ENCODE measurements around the gene ELFN1. TPM values are rescaled to one million over a fixed set of nuclear protein-coding genes. Genes with fewer than 3 reads are reported as not detected.

ELFN1 gene
- total and polyA plus RNA-seq, 8 donors = 0.20 to 0.94 (median 0.73) TPM

DNA sequence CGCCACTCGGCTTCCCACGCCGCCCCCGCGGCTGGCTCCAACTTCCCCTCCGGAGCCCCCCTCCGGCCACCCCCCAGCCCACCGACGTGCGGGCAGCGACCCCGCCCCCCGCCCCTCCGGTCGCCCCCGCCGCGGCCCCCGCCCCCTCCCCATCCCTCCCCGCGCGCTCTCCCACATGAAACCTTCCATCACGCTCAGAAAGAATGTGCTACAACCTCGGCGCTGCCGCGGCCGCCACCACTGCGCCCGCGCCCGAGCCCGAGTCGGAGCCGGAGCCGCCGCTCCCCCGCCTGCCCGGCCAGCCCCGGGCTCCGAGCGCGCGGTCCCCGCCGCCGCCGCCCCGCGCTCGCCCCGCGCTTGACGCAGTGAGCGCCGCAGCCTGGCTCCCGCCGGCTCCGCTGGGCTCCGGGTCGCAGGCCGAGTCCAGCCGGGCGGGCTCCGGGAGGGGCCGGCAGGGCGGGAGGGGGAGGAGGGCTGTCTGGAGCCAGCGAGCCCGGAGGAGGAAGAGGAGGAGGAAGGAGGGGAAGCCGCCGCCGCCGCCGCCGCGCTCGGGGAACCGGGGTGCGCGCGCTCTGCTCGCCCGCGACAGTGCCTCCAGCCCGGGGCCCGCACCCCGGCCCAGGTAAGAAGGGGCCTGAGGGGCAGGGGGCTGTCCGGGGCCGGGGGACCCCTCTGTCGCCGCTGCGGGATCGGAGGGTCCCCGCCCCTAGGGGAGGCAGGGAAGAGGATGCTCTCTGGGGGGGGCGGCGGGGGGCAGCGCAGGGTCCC lies 4.3 kb upstream of the ELFN1 start:
- ATAC-seq = peak in 2 of 4 donors; percentile 4 to 17
- intact Hi-C loops (cut with DNase I) = loop anchor here in 1 of 3 donors (10.0 kb wide), 1 partner anchor 549 kb away; no protein-coding TSS in a partner anchor
- FAIRE-seq = no peak

DNA sequence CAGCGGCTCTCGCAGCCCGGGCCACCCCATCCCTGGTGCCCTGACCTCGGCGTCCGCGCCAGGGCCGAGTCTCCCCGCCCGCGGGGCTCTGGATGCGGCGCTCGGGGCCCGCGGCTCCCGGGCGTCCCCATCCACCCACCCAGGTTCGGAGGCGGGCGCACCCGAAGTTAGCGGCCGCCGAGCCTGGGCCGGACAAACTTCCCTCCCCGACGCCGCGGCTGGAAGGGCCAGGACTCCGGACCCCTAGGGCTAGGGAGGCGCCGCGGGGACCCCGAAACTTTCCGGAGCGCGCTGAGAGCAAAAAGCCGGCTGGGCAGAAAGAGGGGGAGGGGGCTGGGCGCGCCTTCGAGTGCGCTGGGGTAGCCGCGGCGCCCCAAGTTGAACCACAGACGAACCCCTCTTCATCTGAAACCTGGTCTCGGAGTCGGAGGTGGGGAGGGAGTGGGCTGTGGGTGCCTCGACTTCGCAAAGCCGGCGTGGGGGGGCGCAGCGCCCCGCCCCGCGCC lies 3.7 kb upstream of the ELFN1 start:
- Histone ChIP-seq H3K27me3 (peaks cover 0 to 32% (median 5%) of the 10 kb centered on the region in 4 donors), H3K36me3 (no peaks in the 10 kb centered on the region), H3K27ac (no peak overlapping the region), H3K4me3 (peak overlapping the region in 3 of 4 donors; percentile 10 to 52 (median 40)), H3K4me1 (peaks cover 3 to 14% (median 6%) of the 10 kb centered on the region in 3 donors), H3K9me3 (no peaks in the 10 kb centered on the region)
- ATAC-seq (no peak), DNase-seq (peak in 2 of 6 donors; percentile 59 to 67), FAIRE-seq (no peak)
- WGBS, 2 donors = 3% methylated on average over 44 to 58 of the region's 58 CpGs
- TF ChIP-seq, protein P1, sequence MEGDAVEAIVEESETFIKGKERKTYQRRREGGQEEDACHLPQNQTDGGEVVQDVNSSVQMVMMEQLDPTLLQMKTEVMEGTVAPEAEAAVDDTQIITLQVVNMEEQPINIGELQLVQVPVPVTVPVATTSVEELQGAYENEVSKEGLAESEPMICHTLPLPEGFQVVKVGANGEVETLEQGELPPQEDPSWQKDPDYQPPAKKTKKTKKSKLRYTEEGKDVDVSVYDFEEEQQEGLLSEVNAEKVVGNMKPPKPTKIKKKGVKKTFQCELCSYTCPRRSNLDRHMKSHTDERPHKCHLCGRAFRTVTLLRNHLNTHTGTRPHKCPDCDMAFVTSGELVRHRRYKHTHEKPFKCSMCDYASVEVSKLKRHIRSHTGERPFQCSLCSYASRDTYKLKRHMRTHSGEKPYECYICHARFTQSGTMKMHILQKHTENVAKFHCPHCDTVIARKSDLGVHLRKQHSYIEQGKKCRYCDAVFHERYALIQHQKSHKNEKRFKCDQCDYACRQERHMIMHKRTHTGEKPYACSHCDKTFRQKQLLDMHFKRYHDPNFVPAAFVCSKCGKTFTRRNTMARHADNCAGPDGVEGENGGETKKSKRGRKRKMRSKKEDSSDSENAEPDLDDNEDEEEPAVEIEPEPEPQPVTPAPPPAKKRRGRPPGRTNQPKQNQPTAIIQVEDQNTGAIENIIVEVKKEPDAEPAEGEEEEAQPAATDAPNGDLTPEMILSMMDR (IDR thresholded peaks at IDR 0.05) = no peak
- intact Hi-C loops (cut with DNase I) = loop anchor here in 1 of 3 donors (10.0 kb wide), 1 partner anchor 548 kb away; no protein-coding TSS in a partner anchor

More for the DNA sequence above, 4.3 kb upstream of the ELFN1 start:
- peak overlapping the region; percentile 10 to 52 (median 32) for H3K4me3 ChIP-seq
- TF ChIP-seq, protein P1 (IDR thresholded peaks at IDR 0.05) = no peak
- H3K27ac ChIP-seq = no peak overlapping the region
- DNase-seq = peak in 2 of 6 donors; percentile 67 to 68
- 1 to 2% methylated on average over 55 to 98 of the region's 98 CpGs for WGBS, 2 donors
- H3K27me3 ChIP-seq = peaks cover 0 to 28% (median 5%) of the 10 kb centered on the region in 4 donors
- H3K36me3 ChIP-seq = no peaks in the 10 kb centered on the region
- H3K9me3 ChIP-seq = no peaks in the 10 kb centered on the region
- H3K4me1 ChIP-seq = peaks cover 3 to 14% (median 6%) of the 10 kb centered on the region in 3 donors

DNA sequence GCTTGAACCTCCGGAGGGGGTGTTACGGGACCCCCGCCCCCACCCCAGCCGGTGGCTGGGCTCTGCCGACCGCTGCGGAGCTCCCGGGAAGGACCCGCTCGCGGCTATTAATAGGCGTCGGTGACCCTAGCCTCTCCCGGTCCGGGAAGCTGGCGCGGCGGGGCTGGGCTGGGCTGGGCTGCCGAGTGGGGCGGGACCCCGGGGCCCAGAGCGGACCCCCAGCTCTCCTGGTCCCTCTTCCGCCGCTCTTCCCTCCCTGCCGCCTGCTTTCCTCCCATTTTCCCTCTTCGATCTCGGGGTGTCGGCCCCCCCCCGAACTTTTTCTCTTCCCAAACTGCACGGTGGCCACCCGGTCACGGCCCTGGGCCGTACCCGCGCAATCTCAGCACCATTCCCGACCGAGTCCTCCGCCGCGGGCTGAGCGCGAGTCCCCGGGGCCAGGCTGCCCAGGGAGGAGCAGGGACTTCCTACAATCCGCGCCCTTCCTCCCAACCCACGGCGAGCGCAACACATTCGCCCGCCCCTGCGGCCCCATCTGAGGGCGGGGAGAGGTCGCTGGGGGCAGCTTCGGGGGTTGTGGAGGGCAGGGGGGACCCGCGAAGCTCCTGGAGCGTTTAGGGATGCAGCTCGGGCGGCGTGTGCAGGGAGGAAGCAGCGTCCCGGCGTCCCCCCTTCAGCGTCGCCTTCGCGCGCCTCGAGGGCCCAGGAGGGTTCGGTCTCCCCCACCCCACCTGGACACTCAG lies 3.1 kb upstream of the ELFN1 start:
- peaks cover 3 to 14% (median 6%) of the 10 kb centered on the region in 3 donors for H3K4me1 ChIP-seq
- 1 to 2% methylated on average over 46 to 70 of the region's 70 CpGs for WGBS, 2 donors
- no peaks in the 10 kb centered on the region for H3K9me3 ChIP-seq
- ATAC-seq = peak in 3 of 4 donors; percentile 22 to 41 (median 29)
- intact Hi-C loops (cut with DNase I) = loop anchor here in 1 of 3 donors (10.0 kb wide), 1 partner anchor 548 kb away; no protein-coding TSS in a partner anchor
- DNase-seq = peak in 3 of 6 donors; percentile 33 to 68 (median 68)
- H3K27ac ChIP-seq = no peak overlapping the region
- H3K4me3 ChIP-seq = peak overlapping the region; percentile 5 to 52 (median 20)
- no peak for FAIRE-seq
- H3K36me3 ChIP-seq = no peaks in the 10 kb centered on the region
- TF ChIP-seq, protein P1 (IDR thresholded peaks at IDR 0.05) = no peak
- H3K27me3 ChIP-seq = peaks cover 0 to 34% (median 5%) of the 10 kb centered on the region in 4 donors

- FAIRE-seq (no peak), DNase-seq (peak in 4 of 6 donors; percentile 12 to 67 (median 52)), ATAC-seq (peak in 2 of 4 donors; percentile 12 to 27)
- H3K4me3 ChIP-seq = peak overlapping the region; percentile 5 to 52 (median 20)
- WGBS, 2 donors = 13 to 21% methylated on average over 64 to 75 of the region's 77 CpGs
- H3K27ac ChIP-seq = no peak overlapping the region
- peaks cover 3 to 14% (median 6%) of the 10 kb centered on the region in 3 donors for H3K4me1 ChIP-seq
- intact Hi-C loops (cut with DNase I) = loop anchor here in 1 of 3 donors (10.0 kb wide), 1 partner anchor 547 kb away; no protein-coding TSS in a partner anchor
- no peaks in the 10 kb centered on the region for H3K9me3 ChIP-seq
- peaks cover 0 to 34% (median 5%) of the 10 kb centered on the region in 4 donors for H3K27me3 ChIP-seq
- no peaks in the 10 kb centered on the region for H3K36me3 ChIP-seq
- TF ChIP-seq, protein P1 (IDR thresholded peaks at IDR 0.05) = no peak
Observed at GRCh38 chr7:1667566-1668395, 2.3 kb upstream of the ELFN1 start.
